H1 (cell line): Measurements from ENCODE around the gene RCC2.

Experiments used
- EZH2 ChIP-seq: fragments of 200-600 bp; sonication (generic); IDR thresholded peaks from 2 replicates; pipeline ENCODE4 v1.7.1; 2012; ENCODE audit warnings: low read depth, mild to moderate bottlenecking, moderate library complexity, low read length, inconsistent platforms; ENCODE audit not compliant: severe bottlenecking
- POLR2A ChIP-seq, 2 experiments: IDR thresholded peaks; 1 replicate in 1 of 2; 2 replicates in 1 of 2; pipeline ENCODE4 v1.6.1; 2011; ENCODE audit warnings: low read depth in 2 of 2, low read length in 2 of 2, mild to moderate bottlenecking in 2 of 2; ENCODE audit errors: control extremely low read depth in 1 of 2

DNA sequence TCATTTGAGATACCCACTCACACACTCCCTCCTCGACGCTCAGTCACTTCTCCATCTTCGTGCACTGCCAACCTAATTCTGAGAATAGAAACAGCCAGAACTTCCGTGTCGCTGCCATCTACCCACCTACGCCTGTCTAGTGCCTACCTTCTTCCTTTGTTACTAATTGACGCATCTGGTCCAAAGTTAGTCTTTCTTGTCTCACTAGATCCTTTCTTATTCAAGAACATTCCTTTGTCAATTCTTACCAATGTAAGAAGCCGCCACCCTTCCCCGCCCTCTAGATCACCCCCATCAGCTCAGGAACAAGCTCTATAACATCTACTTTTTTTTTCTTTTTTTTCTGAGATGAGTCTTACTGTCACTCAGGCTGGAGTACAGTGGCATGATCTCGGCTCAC lies 63.8 kb downstream of the RCC2 start:
- no peak for TF ChIP-seq EZH2
- TF ChIP-seq POLR2A (IDR thresholded peaks at IDR 0.05; ENCODE audit: control extremely low read depth in 1 of 2, low read depth in 2 of 2, low read length in 2 of 2): no peak
